Caco-2 (cell line): ENCODE data around the gene BCO1. TPM values are rescaled to one million over a fixed set of nuclear protein-coding genes. Genes with fewer than 3 reads are reported as not detected.
"Not testable (repeated sequence)": the region's sequence is repeated elsewhere in the genome, so short reads cannot be mapped to it uniquely, and the experiment has no call there.

Experiments
- BruUV-seq: library from RNA; stranded (reverse); fragments of 400-500 nt; replicated peaks from 2 replicates; lab custom pipeline; 2021; lab: Mats Ljungman, UMichigan
- CTCF ChIA-PET: fragments of 300-600 bp; sonication (Branson Sonifier 250); formaldehyde crosslinking; loops from one replicate; lab custom pipeline; 2022; ENCODE audit warnings: antibody characterized with exemption; lab: Charles Lee
- POLR2A ChIA-PET: fragments of 300-600 bp; sonication (Branson Sonifier 250); formaldehyde crosslinking; loops from one replicate; lab custom pipeline; 2022; ENCODE audit warnings: antibody characterized with exemption; lab: Charles Lee
- DNase-seq, 2 experiments: peaks; one replicate each; pipeline versions ENCODE4 v3.0.0 to v3.0.0-alpha.2; 2020 to 2022
- H3K27me3 ChIP-seq: replicated peaks from 2 replicates; pipeline ENCODE4 v1.6.0; 2011; ENCODE audit warnings: low read length; ENCODE audit not compliant: control insufficient read depth, insufficient read depth
- H3K36me3 ChIP-seq: 2 replicates; pipeline ENCODE4 v1.5.1; 2011; ENCODE audit warnings: low read length; ENCODE audit not compliant: control insufficient read depth, insufficient read depth
- H3K4me1 ChIP-seq: fragments of 250-450 bp; sonication (Bioruptor Pico); 2 replicates; pipeline ENCODE4 v1.5.1; 2020; ENCODE audit warnings: mild to moderate bottlenecking
- H3K4me3 ChIP-seq: 2 replicates; pipeline ENCODE4 v1.5.1; 2011; ENCODE audit warnings: low read depth, mild to moderate bottlenecking, control low read depth, low read length
- H3K9me3 ChIP-seq: fragments of 250-450 bp; sonication (Bioruptor Pico); 2 replicates; pipeline ENCODE4 v1.5.1; 2020; ENCODE audit warnings: mild to moderate bottlenecking, moderate library complexity
- H3K27ac Mint-ChIP-seq: one replicate; pipeline ENCODE4 v1.8.0; 2022; ENCODE audit warnings: mixed read lengths; ENCODE audit not compliant: unreplicated experiment
- H3K27me3 Mint-ChIP-seq: one replicate; pipeline ENCODE4 v1.8.0; 2022; ENCODE audit warnings: mixed read lengths; ENCODE audit not compliant: insufficient read depth, unreplicated experiment
- H3K36me3 Mint-ChIP-seq: one replicate; pipeline ENCODE4 v1.8.0; 2022; ENCODE audit warnings: mild to moderate bottlenecking, mixed read lengths; ENCODE audit not compliant: insufficient read depth, unreplicated experiment
- H3K4me1 Mint-ChIP-seq: one replicate; pipeline ENCODE4 v1.8.0; 2022; ENCODE audit warnings: low read depth, mixed read lengths; ENCODE audit not compliant: unreplicated experiment
- H3K4me3 Mint-ChIP-seq: one replicate; pipeline ENCODE4 v1.8.0; 2022; ENCODE audit warnings: mild to moderate bottlenecking, moderate library complexity, mixed read lengths; ENCODE audit not compliant: unreplicated experiment
- H3K9me3 Mint-ChIP-seq: one replicate; pipeline ENCODE4 v1.8.0; 2022; ENCODE audit warnings: mixed read lengths; ENCODE audit not compliant: unreplicated experiment
- intact Hi-C: fragments of 100-400 bp; cut with micrococcal nuclease; formaldehyde crosslinking; loops from one replicate; pipeline ENCODE4 v1.10.0; 2022; ENCODE audit not compliant: unreplicated experiment
- total RNA-seq: library from RNA; stranded (reverse); gene quantifications from 2 replicates; pipeline ENCODE4 v1.2.3, GENCODE V29; 2022
- TF ChIP-seq, protein P1 (sequence below), 2 experiments: fragments of 200-600 bp in 1 of 2; IDR thresholded peaks; 1 replicate in 1 of 2; 2 replicates in 1 of 2; pipeline versions ENCODE4 v1.5.1 to v1.8.0; 2011 to 2022; ENCODE audit warnings: antibody characterized with exemption in 1 of 2, control low read depth in 1 of 2, inconsistent platforms in 1 of 2, low read depth in 1 of 2, low read length in 1 of 2, mild to moderate bottlenecking in 1 of 2, moderate library complexity in 1 of 2; ENCODE audit not compliant: insufficient read depth in 1 of 2, severe bottlenecking in 1 of 2, unreplicated experiment in 1 of 2

Gene BCO1
- total RNA-seq, 1 experiment from 2014 or later, result 0.91 TPM

DNA sequence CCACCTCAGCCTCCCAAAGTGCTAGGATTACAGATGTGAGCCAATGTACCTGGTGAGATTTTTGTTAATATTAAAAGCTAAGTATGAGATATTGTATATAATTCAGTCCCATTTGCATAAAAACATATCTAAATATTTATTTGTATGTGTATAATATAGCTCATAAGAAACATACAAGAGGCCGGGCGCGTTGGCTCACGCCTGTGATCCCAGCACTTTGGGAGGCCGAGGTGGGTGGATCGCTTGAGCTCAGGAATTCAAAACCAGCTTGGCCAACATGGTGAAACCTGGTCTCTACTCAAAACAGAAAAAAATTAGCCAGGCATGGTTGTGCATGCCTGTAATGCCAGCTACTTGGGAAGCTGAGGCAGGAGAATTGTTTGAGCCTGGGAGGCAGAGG is 16.8 kb upstream of the BCO1 start:
- Histone ChIP-seq H3K9me3 (no peaks in the 10 kb centered on the region), H3K4me1 (peaks cover 23% of the 10 kb centered on the region), H3K4me3 (no peak overlapping the region), H3K27me3 (no peaks in the 10 kb centered on the region), H3K36me3 (no peaks in the 10 kb centered on the region)
- TF ChIP-seq, protein P1, sequence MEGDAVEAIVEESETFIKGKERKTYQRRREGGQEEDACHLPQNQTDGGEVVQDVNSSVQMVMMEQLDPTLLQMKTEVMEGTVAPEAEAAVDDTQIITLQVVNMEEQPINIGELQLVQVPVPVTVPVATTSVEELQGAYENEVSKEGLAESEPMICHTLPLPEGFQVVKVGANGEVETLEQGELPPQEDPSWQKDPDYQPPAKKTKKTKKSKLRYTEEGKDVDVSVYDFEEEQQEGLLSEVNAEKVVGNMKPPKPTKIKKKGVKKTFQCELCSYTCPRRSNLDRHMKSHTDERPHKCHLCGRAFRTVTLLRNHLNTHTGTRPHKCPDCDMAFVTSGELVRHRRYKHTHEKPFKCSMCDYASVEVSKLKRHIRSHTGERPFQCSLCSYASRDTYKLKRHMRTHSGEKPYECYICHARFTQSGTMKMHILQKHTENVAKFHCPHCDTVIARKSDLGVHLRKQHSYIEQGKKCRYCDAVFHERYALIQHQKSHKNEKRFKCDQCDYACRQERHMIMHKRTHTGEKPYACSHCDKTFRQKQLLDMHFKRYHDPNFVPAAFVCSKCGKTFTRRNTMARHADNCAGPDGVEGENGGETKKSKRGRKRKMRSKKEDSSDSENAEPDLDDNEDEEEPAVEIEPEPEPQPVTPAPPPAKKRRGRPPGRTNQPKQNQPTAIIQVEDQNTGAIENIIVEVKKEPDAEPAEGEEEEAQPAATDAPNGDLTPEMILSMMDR (IDR thresholded peaks at IDR 0.05; ENCODE audit: insufficient read depth in 1 of 2, low read depth in 1 of 2, low read length in 1 of 2, severe bottlenecking in 1 of 2, unreplicated experiment in 1 of 2), result no peak
- no peaks in the 10 kb centered on the region for H3K36me3 Mint-ChIP-seq
- H3K4me3 Mint-ChIP-seq, result no peak overlapping the region
- H3K4me1 Mint-ChIP-seq, result peaks cover 28% of the 10 kb centered on the region
- no peaks in the 10 kb centered on the region for H3K27me3 Mint-ChIP-seq
- no TSS peak for BruUV-seq
- no peak overlapping the region for H3K27ac Mint-ChIP-seq
- H3K9me3 Mint-ChIP-seq, result no peaks in the 10 kb centered on the region
- ChIA-PET CTCF (no interaction called here), POLR2A (no interaction called here)
- no peak for DNase-seq
- intact Hi-C loops, result loop anchor here (2.0 kb wide), 1 partner anchor 17 kb away; no protein-coding TSS in a partner anchor

DNA sequence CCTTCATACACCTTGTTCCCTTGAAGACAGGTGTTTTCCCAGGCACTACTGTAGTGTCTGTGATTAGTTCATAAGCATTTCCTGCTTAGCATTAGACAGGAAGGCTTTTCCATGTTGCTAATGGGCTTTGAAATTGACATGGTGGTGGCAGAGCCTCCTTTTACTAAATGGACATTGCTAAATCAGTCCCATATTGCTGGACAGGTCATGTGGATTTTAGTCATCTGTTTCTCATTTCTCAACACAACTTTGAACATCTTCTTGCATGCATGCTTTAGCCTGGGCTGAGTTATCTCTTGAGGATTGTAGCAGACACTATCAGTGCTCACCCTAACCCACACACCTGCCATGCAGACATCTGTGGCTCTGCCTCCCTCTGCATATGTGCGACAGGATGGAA is 13.7 kb upstream of the BCO1 start:
- H3K9me3 Mint-ChIP-seq, result no peaks in the 10 kb centered on the region
- H3K9me3 ChIP-seq, result no peaks in the 10 kb centered on the region
- H3K27ac Mint-ChIP-seq, result no peak overlapping the region
- TF ChIP-seq, protein P1 (IDR thresholded peaks at IDR 0.05; ENCODE audit: insufficient read depth in 1 of 2, low read depth in 1 of 2, low read length in 1 of 2, severe bottlenecking in 1 of 2, unreplicated experiment in 1 of 2), result no peak
- H3K4me1 Mint-ChIP-seq, result peaks cover 37% of the 10 kb centered on the region
- H3K36me3 ChIP-seq, result no peaks in the 10 kb centered on the region
- no peaks in the 10 kb centered on the region for H3K27me3 Mint-ChIP-seq
- CTCF ChIA-PET, result no interaction called here
- no TSS peak for BruUV-seq
- H3K27me3 ChIP-seq, result no peaks in the 10 kb centered on the region
- no peak for DNase-seq
- POLR2A ChIA-PET, result no interaction called here
- peaks cover 23% of the 10 kb centered on the region for H3K4me1 ChIP-seq
- no peak overlapping the region for H3K4me3 Mint-ChIP-seq
- H3K4me3 ChIP-seq, result no peak overlapping the region
- no peaks in the 10 kb centered on the region for H3K36me3 Mint-ChIP-seq
- intact Hi-C loops, result no loop called here

DNA sequence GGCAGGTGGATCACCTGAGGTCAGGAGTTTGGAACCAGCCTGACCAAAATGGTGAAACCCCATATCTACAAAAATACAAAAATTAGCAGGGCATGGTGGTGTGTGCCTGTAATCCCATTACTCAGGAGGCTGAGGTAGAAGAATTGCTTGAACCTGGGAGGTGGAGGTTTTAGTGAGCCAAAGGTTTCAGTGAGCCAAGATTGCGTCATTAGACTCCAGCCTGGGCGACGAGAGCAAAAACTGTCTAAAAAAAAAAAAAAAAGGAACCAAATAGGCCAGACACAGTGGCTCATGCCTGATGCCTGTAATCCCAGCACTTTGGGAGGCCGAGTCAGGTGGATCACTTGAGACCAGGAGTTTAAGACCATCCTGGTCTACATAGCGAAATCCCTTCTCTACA is 12.8 kb upstream of the BCO1 start:
- H3K9me3 ChIP-seq, intact Hi-C loops, CTCF ChIA-PET, H3K27me3 Mint-ChIP-seq, DNase-seq, H3K4me3 ChIP-seq, H3K9me3 Mint-ChIP-seq, H3K27ac Mint-ChIP-seq, H3K36me3 Mint-ChIP-seq, H3K36me3 ChIP-seq, H3K27me3 ChIP-seq, BruUV-seq, H3K4me3 Mint-ChIP-seq: not testable (repeated sequence)
- peaks cover 31% of the 10 kb centered on the region for H3K4me1 Mint-ChIP-seq
- peaks cover 18% of the 10 kb centered on the region for H3K4me1 ChIP-seq
- POLR2A ChIA-PET, result interaction anchor here (0.7 kb wide), 1 partner anchor 202 kb away, joined by 3 read pairs; no protein-coding TSS in a partner anchor

DNA sequence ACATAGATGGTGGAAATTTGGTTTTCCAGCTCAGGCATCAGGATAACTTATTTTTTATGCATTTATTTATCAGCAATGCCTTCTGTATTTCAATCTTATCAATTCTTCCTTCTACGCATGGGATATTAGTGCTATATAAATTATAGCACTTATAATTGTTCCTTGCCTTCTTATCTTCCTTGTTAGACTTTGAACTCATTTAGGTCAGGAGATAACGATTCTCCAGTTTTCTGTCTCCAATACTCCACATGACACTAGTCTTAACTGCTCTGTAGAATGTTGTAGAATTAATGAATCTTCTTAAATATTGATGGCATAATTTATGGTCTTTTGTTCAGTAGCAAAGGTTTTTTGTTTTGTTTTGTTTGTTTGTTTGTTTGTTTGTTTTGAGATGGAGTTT is 10.7 kb upstream of the BCO1 start:
- Mint-ChIP-seq H3K27ac (no peak overlapping the region), H3K4me3 (no peak overlapping the region), H3K4me1 (peaks cover 20% of the 10 kb centered on the region), H3K9me3 (no peaks in the 10 kb centered on the region), H3K27me3 (no peaks in the 10 kb centered on the region), H3K36me3 (no peaks in the 10 kb centered on the region)
- TF ChIP-seq, protein P1 (IDR thresholded peaks at IDR 0.05; ENCODE audit: insufficient read depth in 1 of 2, low read depth in 1 of 2, low read length in 1 of 2, severe bottlenecking in 1 of 2, unreplicated experiment in 1 of 2), result no peak
- H3K27me3 ChIP-seq, result no peaks in the 10 kb centered on the region
- H3K4me3 ChIP-seq, result no peak overlapping the region
- no peaks in the 10 kb centered on the region for H3K9me3 ChIP-seq
- H3K36me3 ChIP-seq, result no peaks in the 10 kb centered on the region
- ChIA-PET CTCF (no interaction called here), POLR2A (no interaction called here)
- no TSS peak for BruUV-seq
- intact Hi-C loops, result no loop called here
- H3K4me1 ChIP-seq, result peaks cover 12% of the 10 kb centered on the region
- DNase-seq, result no peak
